Endometrial microvascular endothelial cells (primary cell): ENCODE results near the gene FAM98C. TPM values are rescaled to one million over a fixed set of nuclear protein-coding genes. Genes with fewer than 3 reads are reported as not detected.
"Not testable (repeated sequence)": the region's sequence is repeated elsewhere in the genome, so short reads cannot be mapped to it uniquely, and the experiment has no call there.

Source experiments
- in situ Hi-C: cut with HindIII; loops from 2 replicates; pipeline ENCODE4 v1.10.0; 2017; ENCODE audit warnings: low sequenced_read_pairs, low pct_unique_long_range_greater_than_20kb; ENCODE audit errors: inconsistent ontology term
- total RNA-seq: library from RNA; depleted of rRNA; stranded (reverse); fragments of >200 nt; gene quantifications from one replicate; pipeline ENCODE4 v1.2.3, GENCODE V29; 2015; ENCODE audit errors: inconsistent ontology term

The FAM98C gene
- total RNA-seq, 1 donor from 2014 or later: 12.9 TPM

- in situ Hi-C loops: no loop called here
These were observed 10.9 kb upstream of the FAM98C start for GRCh38 chr19:38391911-38392464.

DNA sequence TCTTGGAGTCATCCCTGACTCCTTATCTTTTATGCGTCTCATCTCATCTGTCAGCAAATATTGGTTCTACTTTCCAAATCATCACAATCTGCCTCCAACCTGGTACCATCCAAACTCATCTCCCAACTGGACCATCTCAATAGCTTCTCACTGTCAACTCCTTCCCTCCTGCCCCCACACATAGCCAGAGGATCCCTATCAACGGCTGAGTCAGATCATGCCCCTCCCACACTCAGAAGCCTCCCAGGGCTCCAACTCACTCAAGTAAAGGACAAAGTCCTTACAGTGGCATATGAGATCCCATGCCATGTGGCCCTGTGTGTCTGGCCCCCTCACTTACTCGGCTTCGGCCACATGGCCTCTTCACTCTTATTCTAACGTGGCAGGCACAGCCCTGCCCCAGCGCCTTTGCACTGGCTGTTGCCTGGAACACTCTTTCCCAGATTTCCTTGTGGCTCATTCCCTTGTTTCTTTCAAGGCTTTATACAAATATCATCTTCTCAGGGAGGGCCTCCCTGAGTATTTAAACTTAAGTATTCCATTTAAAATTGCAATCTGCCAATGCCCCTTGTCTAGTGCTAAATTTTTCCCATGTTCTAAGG lies 10.1 kb upstream of the FAM98C start:
- in situ Hi-C loops: no loop called here

DNA sequence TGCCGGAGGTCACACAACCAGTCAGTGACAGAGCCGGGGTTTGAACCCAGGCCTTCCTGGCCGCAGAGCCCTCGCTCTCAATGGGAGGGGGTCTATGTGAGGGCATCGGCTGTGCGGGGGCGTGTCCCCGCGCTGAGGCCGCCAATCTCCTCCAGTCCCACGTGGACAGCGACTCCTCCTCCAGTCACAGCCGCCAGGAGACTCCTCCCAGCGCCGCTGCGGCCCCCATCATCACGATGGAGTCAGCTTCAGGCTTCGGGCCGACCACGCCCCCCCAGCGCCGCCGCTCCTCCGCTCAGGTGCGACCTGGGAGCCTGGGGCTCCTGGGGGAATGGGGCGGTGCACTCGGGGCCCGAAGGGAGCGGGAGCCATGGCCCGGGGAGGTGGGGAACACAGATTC lies 8.4 kb upstream of the FAM98C start:
- in situ Hi-C loops: no loop called here

DNA sequence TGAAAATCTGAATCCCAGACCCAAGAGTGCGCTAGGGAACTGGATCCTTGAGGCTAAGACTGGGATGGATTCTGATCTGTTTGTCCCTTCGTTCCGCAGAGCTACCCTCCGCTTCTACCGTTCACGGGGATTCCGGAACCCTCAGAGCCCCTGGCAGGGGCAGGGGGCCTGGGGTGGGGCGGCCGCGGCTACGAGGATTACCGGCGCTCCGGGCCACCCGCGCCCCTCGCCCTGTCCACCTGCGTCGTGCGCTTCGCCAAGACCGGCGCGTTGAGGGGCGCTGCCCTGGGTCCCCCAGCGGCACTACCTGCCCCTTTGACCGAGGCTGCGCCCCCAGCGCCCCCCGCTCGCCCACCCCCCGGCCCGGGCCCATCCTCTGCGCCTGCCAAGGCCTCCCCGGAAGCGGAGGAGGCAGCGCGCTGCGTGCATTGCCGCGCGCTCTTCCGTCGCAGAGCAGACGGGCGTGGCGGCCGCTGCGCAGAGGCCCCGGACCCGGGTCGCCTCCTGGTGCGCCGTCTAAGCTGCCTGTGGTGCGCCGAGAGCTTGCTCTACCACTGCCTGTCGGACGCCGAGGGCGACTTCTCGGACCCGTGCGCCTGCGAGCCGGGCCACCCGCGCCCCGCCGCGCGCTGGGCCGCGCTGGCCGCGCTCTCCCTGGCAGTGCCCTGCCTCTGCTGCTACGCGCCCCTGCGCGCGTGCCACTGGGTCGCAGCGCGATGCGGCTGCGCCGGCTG lies 7.3 kb upstream of the FAM98C start:
- in situ Hi-C loops: no loop called here

DNA sequence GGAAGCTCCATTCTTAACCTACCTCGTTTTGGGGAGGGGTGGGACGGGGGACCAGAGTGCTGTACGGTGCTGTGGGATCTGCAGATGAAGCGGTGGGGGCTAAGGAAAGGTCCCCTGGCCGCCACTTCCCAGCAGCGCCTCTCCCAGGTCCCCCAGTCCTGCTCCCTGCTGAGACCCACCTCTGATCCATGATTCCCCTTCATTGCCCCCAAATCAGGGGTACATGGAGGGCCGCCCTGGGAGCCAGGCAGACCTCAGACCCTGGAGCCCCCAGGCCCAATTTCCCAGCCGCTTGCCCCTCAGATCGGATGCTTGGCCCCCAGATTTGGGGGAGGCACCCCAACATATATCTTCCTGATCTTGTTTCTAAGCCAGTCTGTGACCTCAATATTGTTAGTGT lies 3.8 kb upstream of the FAM98C start:
- in situ Hi-C loops: no loop called here

DNA sequence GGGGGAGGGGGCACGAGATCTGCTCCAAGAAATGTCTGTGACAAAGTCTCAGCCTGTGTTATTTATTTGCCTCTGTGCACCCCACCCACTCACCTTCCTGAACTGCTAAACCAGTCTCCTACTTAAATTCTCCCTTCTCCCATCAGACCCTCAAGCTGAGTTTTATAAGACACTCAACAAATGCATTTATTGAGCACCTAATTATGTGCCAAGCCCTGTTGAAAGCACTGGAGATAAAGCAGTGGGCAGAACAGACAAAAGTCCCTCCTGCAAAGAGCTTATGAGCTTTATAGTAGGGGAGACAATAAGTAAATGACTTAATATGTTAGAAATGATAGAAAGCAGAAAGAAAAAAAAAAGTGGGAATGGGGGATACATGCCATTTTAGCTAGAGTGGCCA lies 3.4 kb upstream of the FAM98C start:
- in situ Hi-C loops: no loop called here

DNA sequence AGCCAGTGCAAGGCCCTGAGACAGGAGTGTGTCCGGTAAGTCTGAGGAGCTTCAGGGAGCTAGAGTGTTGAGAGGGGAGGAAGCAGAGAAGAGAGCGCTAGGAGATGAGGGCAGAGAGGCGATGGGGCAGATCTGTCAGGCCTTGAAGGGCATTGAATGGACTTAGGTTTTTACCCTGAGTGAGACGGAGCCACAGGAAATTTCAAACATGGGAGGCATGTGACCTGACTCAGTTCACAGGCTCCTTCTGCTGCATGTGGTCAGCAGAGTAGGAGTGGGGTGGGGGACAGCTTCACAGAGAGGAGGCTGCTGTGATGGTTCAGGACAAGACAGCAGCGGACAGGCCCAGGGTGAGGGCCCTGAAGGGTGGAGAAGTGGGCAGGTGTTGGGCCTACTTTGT lies 2.5 kb upstream of the FAM98C start:
- in situ Hi-C loops: no loop called here

- in situ Hi-C loops: no loop called here
These were observed 1.7 kb upstream of the FAM98C start for GRCh38 chr19:38401148-38401547.

DNA sequence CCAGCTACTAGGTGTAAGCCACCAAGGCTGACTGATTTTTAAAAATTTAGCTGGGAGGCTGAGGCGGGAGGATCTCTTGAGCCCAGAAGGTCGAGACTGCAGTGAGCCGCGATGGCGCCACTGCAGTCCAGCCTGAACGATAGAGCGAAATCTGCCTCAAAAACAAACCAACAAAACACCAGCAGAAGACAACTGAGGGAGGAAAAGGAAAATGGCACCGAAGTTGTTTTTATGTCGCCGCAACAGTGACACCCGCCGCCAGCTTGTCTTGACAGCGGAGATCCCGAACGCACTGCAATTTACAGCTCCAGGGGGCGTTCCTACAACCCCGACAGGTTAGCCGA lies 298 bp upstream of the FAM98C start:
- in situ Hi-C loops: no loop called here

DNA sequence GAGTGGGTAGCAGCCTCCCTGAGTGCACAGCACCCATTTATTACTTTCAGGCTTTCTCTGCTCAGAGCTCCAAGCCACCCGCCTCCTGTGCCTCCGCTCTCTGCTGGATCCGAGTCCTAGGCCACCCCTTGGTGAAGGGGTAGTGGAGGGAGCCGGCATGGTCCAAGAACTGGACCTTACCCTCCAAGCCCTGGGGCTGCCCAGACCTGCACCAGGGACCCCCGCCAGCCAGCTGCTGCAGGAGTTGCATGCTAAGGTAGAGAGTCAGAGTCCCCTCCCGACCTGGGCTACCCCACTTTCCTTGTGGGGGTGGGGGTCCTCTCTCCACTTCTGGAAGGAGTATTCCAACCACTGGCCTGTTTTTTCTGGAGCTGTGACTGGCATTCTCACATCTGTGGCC lies 2.0 kb downstream of the FAM98C start:
- in situ Hi-C loops: no loop called here

GRCh38 chr19:38405276-38405675 lies 2.4 kb downstream of the FAM98C start:
- in situ Hi-C loops: no loop called here

DNA sequence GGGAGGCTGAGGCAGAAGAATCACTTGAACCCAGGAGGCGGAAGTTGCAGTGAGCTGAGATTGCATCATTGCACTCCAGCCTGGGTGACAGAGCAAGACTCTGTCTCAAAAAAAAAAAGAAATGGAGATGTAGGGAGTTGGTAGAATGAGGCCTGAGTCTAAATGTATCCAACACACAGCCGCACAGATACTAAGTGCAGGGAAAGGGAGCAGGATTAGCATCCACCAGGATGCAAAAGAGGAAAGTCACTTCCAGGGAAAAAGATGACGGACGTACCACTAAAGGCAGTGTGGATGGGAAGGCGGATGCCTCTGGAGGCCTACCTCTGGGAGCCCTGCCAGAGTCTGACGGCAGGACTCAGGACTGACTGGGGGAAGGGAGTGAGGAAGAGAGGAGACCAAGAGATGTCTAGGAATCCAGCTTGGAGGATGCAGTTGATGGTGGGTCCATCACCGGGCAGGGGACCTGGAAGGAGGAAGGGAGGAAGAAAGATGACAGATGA lies 6.8 kb downstream of the FAM98C start:
- in situ Hi-C loops: no loop called here

GRCh38 chr19:38410407-38410806 lies 7.5 kb downstream of the FAM98C start:
- in situ Hi-C loops: not testable (repeated sequence)

- in situ Hi-C loops: no loop called here
These were observed 8.3 kb downstream of the FAM98C start for GRCh38 chr19:38411041-38411712.

DNA sequence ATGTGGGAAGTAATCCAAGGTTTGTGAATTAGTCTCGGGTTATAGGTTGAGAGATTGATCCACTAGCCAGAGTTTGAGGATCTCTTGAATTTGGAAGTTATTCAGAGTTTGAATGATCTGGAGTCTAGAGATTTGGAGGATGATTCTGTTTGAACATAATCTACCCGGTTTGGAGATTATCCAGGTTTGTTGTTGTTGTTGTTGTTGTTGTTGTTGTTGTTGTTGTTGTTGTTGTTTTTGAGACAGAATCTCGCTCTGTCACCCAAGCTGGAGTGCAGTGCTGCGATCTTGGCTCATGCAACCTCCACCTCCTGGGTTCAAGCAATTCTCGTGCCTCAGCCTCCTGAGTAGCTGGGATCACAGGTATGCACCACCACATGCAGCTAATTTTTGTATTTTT lies 9.0 kb downstream of the FAM98C start:
- in situ Hi-C loops: not testable (repeated sequence)

DNA sequence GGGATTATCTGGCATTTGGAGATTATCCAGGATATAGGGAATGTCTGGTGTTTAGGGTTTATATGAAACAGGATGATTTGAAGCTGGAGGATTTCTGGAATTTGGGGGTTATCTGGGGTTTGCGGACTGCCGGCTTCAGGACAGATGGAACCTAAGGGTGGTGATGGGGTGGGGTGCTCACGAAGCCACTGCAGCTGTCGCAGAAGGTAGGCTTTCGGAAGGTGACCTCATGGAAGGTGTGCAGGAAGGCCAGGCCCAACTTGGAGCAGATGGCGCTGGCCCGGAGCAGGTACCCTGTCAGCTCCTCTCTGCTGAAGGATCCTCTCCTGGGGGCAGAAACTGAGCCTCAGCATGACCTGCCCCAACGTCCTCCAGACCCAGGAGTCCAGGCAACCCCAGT lies 9.6 kb downstream of the FAM98C start:
- in situ Hi-C loops: no loop called here

GRCh38 chr19:38412961-38413360 lies 10.1 kb downstream of the FAM98C start:
- in situ Hi-C loops: no loop called here

DNA sequence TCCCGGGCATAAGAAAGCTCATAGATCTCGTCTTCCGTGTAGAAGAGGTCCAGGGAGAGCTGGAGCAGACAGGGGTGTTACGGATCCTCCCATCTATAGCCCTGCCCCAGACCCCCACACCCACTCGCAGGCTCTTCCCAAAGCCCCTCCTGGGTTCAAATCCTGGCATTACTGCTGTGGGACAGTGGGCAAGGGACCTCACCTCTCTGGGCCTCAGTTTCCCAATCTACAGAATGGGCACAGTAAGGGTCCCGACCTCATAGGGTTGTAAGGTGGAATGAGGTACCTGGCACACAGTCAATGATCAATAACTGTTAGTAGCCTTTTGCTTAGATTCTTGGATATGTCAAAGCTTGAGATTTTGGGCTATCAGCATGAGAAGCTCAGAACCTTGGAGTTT lies 10.5 kb downstream of the FAM98C start:
- in situ Hi-C loops: no loop called here

DNA sequence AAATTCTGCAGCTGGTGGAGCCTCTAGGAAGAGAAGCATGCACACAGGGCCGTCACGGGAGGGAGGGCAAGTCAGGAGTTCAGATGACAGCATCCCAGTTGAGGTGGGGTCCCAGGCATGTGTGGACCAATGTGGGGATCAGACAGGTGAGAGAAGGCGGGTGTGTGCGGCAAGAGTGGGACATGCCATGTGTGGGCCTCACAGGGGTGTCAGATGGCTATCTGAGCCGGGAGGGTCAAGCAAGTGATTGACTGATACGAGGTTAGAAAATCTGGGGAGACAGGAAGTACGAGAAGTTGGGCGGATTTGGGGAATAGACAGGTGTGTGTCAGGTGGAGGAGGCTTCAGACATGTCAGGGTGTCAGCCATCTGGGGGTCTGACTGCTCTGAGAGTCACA lies 14.3 kb downstream of the FAM98C start:
- in situ Hi-C loops: no loop called here
